SU-DHL-6 (cell line): ENCODE measurements around the gene PCF11.
A peak's percentile ranks its signal among the peaks of the same experiment; 100 is the strongest.

Source experiments
- H2AFZ ChIP-seq: fragments of 200-600 bp; sonication (generic); 2 replicates; pipeline ENCODE4 v1.6.1; 2014; ENCODE audit warnings: low read depth, mild to moderate bottlenecking, moderate library complexity, mixed read lengths, antibody characterized with exemption, low read length; ENCODE audit not compliant: severe bottlenecking
- H3F3A ChIP-seq: fragments of 200-600 bp; shearing (Covaris generic); 2 replicates; pipeline ENCODE4 v1.6.0; 2016; ENCODE audit warnings: antibody characterized with exemption, mild to moderate bottlenecking; ENCODE audit not compliant: insufficient read depth
- H3K27ac ChIP-seq: fragments of 200-600 bp; sonication (generic); 2 replicates; pipeline ENCODE4 v1.5.1; 2016; ENCODE audit warnings: low read depth, mild to moderate bottlenecking, low read length, moderate library complexity, mixed read lengths
- H3K27me3 ChIP-seq: fragments of 200-600 bp; sonication (generic), shearing (Covaris generic); 2 replicates; pipeline ENCODE4 v1.6.0; 2014; ENCODE audit warnings: mild to moderate bottlenecking, low read length
- H3K36me3 ChIP-seq: fragments of 200-600 bp; sonication (generic); 2 replicates; pipeline ENCODE4 v1.6.1; 2014; ENCODE audit warnings: mild to moderate bottlenecking, low read length, mixed read lengths
- H3K4me2 ChIP-seq: fragments of 300-600, 200-600 bp; shearing (Covaris generic), sonication (generic); 2 replicates; pipeline ENCODE4 v1.6.0; 2014; ENCODE audit warnings: low read length, low read depth, mild to moderate bottlenecking; ENCODE audit not compliant: poor library complexity, severe bottlenecking
- H3K4me3 ChIP-seq: fragments of 200-600 bp; sonication (generic); 2 replicates; pipeline ENCODE4 v1.5.1; 2014; ENCODE audit warnings: antibody characterized with exemption, low read length, mild to moderate bottlenecking, mixed read lengths; ENCODE audit not compliant: insufficient read depth, poor library complexity, severe bottlenecking
- H3K79me2 ChIP-seq: fragments of 200-600 bp; sonication (generic); 2 replicates; pipeline ENCODE4 v1.6.1; 2014; ENCODE audit warnings: mild to moderate bottlenecking, low read length, moderate library complexity; ENCODE audit not compliant: insufficient read depth
- H3K9ac ChIP-seq: fragments of 200-600 bp; sonication (generic); 2 replicates; pipeline ENCODE4 v1.7.0; 2014; ENCODE audit warnings: mild to moderate bottlenecking, low read length
- H3K9me2 ChIP-seq: fragments of 200-600 bp; sonication (generic); replicated peaks from 2 replicates; pipeline ENCODE4 v1.6.1; 2014; ENCODE audit warnings: low read length; ENCODE audit not compliant: insufficient read depth
- H3K9me3 ChIP-seq: fragments of 200-600 bp; sonication (generic); 2 replicates; pipeline ENCODE4 v1.6.1; 2014; ENCODE audit warnings: low read length, mixed read lengths; ENCODE audit not compliant: insufficient read depth
- H4K20me1 ChIP-seq: fragments of 200-600 bp; sonication (generic); 2 replicates; pipeline ENCODE4 v1.6.1; 2014; ENCODE audit warnings: low read depth, mild to moderate bottlenecking, antibody characterized with exemption, low read length, moderate library complexity, mixed read lengths
- EZH2phosphoT487 ChIP-seq: fragments of 200-600 bp; sonication (generic), shearing (Covaris generic); conservative IDR thresholded peaks from 2 replicates; pipeline ENCODE4 v1.6.1; 2018; ENCODE audit warnings: mild to moderate bottlenecking, antibody characterized with exemption, low read length, moderate library complexity, mixed read lengths
- TF ChIP-seq, protein P1 (sequence below): fragments of 200-600 bp; sonication (generic); IDR thresholded peaks from one replicate; pipeline ENCODE4 v1.5.1; 2017; ENCODE audit warnings: antibody characterized with exemption, mild to moderate bottlenecking, low read length, moderate library complexity; ENCODE audit not compliant: insufficient read depth, poor library complexity, severe bottlenecking

PCF11 gene

DNA sequence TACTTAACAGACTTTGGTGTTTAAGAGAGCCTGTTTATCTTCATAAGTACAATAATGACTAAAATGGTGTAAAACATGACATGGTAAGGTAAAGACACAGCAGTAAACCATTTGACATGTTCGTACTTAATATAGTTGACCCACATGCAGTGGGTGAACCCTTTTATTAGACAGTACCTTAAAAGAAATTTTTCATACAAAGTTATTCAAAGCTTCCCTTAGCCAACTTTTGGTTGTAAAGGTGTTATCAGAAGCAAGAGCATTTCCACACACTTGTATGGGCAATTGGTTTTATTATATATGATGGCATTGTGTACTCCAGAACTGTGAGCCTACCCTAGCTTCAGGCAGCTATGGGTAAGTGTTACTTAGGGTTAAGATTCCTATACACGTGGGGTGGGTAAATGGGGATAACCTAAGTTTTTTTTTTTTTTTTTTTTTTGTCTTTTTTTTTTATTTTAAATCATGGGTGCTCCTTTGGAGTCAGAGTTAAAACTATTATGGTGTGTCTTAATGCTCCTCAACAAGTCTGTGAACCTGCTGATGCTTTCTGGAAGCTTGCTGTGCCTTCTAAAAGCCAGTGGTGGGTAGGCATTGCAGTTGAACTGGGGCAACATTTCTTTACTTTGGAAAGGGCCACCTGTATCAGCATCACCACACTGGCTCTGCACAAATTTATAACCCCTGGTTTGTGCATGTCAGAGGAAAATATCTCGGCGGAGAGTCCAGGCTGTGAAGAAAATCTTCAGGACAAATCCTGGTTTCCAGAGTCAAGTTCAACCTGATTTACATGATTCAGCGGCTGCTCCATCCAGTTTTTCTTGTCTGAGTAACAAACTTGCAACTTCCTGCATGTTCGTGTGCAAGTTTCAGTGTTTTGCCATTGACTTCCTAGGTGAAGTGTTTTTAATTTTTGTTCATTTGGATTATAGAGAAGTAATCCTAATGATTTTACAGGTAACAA is 3.3 kb downstream of the PCF11 start:
- TF ChIP-seq, protein P1, sequence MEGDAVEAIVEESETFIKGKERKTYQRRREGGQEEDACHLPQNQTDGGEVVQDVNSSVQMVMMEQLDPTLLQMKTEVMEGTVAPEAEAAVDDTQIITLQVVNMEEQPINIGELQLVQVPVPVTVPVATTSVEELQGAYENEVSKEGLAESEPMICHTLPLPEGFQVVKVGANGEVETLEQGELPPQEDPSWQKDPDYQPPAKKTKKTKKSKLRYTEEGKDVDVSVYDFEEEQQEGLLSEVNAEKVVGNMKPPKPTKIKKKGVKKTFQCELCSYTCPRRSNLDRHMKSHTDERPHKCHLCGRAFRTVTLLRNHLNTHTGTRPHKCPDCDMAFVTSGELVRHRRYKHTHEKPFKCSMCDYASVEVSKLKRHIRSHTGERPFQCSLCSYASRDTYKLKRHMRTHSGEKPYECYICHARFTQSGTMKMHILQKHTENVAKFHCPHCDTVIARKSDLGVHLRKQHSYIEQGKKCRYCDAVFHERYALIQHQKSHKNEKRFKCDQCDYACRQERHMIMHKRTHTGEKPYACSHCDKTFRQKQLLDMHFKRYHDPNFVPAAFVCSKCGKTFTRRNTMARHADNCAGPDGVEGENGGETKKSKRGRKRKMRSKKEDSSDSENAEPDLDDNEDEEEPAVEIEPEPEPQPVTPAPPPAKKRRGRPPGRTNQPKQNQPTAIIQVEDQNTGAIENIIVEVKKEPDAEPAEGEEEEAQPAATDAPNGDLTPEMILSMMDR: no peak
- TF ChIP-seq EZH2phosphoT487: no peak
- Histone ChIP-seq H3F3A (peaks cover 35% of the 10 kb centered on the region), H3K4me2 (peak overlapping the region; percentile 92), H3K79me2 (peaks cover 82% of the 10 kb centered on the region), H4K20me1 (peaks cover 54% of the 10 kb centered on the region), H2AFZ (no peak overlapping the region), H3K9ac (peak overlapping the region; percentile 90), H3K4me3 (peak overlapping the region; percentile 95), H3K9me3 (no peaks in the 10 kb centered on the region), H3K27ac (peak overlapping the region; percentile 11; the same call in 1 of the 2 replicates), H3K27me3 (no peaks in the 10 kb centered on the region), H3K9me2 (no peaks in the 10 kb centered on the region), H3K36me3 (peaks cover 57% of the 10 kb centered on the region)

DNA sequence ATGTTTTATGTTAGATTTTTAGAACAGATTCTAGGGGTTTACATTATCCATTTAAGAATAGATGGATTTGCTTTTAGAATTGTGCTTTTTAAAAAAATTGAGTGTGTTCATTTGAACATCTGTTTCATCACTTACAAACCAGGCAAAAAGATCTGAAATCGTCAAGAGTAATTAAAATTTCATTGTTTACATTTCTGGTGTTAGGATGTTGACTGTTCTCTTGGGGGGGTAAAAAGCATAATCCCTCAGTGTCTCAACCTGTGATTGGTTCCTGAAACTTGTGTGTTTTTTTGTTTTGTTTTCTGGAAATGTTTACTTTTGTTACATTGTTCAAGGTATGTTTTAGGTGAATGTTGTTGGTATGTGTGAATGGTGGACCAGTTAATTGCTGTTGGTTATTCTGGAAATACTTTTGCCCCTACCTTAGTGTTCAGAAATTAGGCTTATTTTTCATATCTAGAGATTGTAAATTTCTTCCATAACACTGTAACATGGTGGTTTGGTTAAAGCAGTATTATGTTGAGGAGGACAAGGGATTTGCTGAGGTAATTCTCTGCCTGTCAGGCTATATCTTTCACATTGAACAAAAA is 4.8 kb downstream of the PCF11 start:
- H3K27me3 ChIP-seq: no peaks in the 10 kb centered on the region
- no peak overlapping the region for H2AFZ ChIP-seq
- H3F3A ChIP-seq: peaks cover 37% of the 10 kb centered on the region
- TF ChIP-seq, protein P1: no peak
- TF ChIP-seq EZH2phosphoT487: no peak
- H3K9me3 ChIP-seq: no peaks in the 10 kb centered on the region
- peak overlapping the region; percentile 92 for H3K4me2 ChIP-seq
- H3K27ac ChIP-seq: no peak overlapping the region; the same call in 1 of the 2 replicates
- H3K4me3 ChIP-seq: no peak overlapping the region
- H3K9ac ChIP-seq: 0 out of 2 replicates have a peak overlapping the region, but pooled peaks have one; percentile 1
- H4K20me1 ChIP-seq: peaks cover 54% of the 10 kb centered on the region
- peaks cover 98% of the 10 kb centered on the region for H3K79me2 ChIP-seq
- H3K36me3 ChIP-seq: peaks cover 73% of the 10 kb centered on the region
- no peaks in the 10 kb centered on the region for H3K9me2 ChIP-seq

DNA sequence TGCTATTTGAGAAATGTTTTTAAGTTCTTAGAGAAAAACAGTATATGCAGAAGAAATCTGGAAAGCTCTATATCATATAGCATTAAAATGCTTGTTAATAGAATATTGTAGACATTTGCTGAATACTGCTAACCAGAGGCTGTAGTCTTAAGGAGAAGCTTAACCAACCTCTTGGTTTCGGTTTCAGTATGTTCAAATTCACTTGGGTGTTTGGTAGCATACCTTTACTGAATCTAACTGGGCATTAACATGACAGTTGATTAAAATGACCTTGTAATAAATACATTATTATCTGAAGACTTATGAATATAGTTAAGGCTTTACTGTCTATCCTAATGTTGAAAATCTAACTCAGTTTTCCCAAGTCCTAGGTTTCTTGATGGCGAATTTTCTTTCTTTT is 5.4 kb downstream of the PCF11 start:
- peak overlapping the region; percentile 92 for H3K4me2 ChIP-seq
- H3K27ac ChIP-seq: no peak overlapping the region
- H3K36me3 ChIP-seq: peaks cover 79% of the 10 kb centered on the region
- H3K4me3 ChIP-seq: no peak overlapping the region
- peaks cover 56% of the 10 kb centered on the region for H4K20me1 ChIP-seq
- H3K79me2 ChIP-seq: peaks cover 100% of the 10 kb centered on the region
- peaks cover 37% of the 10 kb centered on the region for H3F3A ChIP-seq
- H3K9me2 ChIP-seq: no peaks in the 10 kb centered on the region
- H2AFZ ChIP-seq: no peak overlapping the region
- TF ChIP-seq, protein P1: no peak
- no peak for TF ChIP-seq EZH2phosphoT487
- no peaks in the 10 kb centered on the region for H3K9me3 ChIP-seq
- no peak overlapping the region for H3K9ac ChIP-seq
- H3K27me3 ChIP-seq: no peaks in the 10 kb centered on the region
